Mammary epithelial cell (primary cell): ENCODE measurements around the gene MBP.

ENCODE experiments used
- CTCF ChIP-seq, 2 donors: IDR thresholded peaks in 1 of 2; conservative IDR thresholded peaks in 1 of 2; 2 replicates each; pipeline ENCODE4 v1.5.1; 2011 to 2012; ENCODE audit warnings: inconsistent platforms in 2 of 2, low read length in 2 of 2, mild to moderate bottlenecking in 2 of 2, control low read depth in 1 of 2, low read depth in 1 of 2; ENCODE audit not compliant: insufficient read depth in 1 of 2; ENCODE audit errors: extremely low read depth in 1 of 2
- EZH2 ChIP-seq: IDR thresholded peaks from 2 replicates; pipeline ENCODE4 v1.6.1; 2012; ENCODE audit warnings: low read length, inconsistent platforms, borderline replicate concordance

DNA sequence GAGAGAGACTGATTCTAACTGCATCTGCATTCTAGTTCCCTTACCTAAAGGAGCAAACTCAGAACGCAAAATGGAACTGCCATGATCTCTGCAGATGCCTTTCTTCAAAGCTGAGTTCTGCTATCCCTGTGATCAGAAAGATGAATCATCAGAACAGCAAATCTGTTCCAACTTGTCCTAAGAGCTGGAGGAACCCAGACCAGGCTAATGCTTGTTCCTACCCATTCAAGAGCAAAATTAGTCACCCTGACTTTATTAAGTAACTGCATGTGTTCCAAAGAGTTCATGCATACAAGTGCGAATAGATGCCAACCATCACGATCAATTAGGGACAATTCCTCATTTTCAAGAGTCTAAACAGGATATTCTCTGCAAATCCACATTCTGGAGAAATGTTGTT is 46.5 kb downstream of the MBP start:
- no peak for TF ChIP-seq EZH2
- no peak for TF ChIP-seq CTCF (conservative IDR thresholded peaks at IDR 0.05 in 1 of 2, IDR thresholded peaks at IDR 0.05 in 1 of 2; ENCODE audit: extremely low read depth in 1 of 2, insufficient read depth in 1 of 2, low read depth in 1 of 2, low read length in 2 of 2)
